Measurements from ENCODE around the gene NPAS2.

The NPAS2 gene

DNA sequence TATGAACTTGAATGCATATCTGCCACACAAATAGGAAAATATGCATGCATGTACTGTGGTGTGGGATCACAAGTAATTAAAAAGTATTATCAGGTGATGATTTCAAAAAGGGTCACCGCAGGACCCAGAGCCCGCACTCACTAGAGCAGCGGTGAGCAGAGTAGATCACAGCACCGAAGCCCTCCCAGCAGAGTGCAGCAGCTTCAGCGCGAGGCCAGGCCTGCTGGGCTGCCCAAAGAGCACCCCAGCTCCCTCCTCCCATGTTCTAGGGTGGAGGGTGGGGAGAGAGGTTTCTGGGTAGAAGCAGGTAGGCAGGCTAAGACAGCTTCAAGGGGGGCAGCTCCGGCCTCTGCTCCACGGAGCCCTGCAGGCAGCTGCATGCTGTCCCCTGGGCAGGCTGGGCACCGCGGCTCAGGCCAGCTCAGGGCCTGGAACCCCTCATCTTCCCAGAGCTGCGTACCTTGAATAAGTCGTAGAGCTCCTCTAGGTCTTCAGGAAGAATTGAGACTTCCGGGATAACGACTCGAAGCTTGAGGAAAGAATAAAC is 207.1 kb downstream of the NPAS2 start:
- DNase-seq: no peak

DNA sequence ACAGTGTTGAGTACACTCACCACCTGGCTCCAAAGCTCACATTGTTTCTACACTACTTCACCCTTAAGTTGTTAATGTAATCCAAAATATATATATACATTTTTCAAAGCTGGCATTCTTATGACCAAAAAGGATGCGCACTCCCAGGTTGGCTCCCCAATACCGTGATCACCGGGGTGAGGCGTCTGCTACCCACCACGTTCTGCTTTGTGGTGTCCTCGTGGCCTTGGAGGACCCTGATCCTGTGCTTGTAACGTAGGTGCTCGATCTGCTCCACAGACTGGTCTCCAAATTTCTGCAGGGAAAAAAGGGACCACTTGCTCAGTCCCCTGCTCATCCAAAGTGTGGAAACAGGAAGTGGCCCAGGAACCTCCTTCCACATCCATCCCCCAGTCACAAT is 207.9 kb downstream of the NPAS2 start:
- DNase-seq: no peak

DNA sequence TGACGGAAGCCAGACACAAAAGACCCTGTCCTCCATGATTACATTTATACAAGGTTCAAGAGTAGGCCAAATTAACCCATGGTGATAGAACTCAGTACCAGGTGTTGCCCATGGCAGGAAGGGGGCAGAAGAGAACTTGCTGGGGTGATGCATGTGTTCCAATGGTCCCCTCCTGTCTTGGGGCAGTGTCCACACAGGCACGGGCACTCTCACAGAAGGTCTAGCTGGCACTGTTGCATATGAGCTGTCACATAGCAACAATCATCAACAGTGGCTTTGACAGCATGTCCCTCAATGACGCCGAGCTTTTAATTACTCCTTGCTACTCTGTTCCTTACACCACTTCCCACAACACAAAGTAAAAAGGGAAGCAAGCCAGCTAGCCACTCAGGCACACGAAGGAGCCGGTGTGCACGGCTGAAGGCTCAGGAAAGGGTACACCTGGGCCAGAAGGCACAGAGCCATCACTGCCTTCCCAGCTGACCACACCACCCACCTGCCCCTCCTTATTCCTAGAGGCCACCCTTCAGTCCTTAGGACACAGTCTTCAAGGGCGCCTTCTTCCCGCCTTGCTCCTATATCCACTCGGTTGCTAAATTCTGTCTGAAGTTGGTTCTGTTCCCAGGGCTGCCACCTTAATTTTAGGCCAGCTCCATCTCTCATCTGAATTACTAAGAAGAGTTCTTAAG is 211.1 kb downstream of the NPAS2 start:
- DNase-seq: no peak

DNA sequence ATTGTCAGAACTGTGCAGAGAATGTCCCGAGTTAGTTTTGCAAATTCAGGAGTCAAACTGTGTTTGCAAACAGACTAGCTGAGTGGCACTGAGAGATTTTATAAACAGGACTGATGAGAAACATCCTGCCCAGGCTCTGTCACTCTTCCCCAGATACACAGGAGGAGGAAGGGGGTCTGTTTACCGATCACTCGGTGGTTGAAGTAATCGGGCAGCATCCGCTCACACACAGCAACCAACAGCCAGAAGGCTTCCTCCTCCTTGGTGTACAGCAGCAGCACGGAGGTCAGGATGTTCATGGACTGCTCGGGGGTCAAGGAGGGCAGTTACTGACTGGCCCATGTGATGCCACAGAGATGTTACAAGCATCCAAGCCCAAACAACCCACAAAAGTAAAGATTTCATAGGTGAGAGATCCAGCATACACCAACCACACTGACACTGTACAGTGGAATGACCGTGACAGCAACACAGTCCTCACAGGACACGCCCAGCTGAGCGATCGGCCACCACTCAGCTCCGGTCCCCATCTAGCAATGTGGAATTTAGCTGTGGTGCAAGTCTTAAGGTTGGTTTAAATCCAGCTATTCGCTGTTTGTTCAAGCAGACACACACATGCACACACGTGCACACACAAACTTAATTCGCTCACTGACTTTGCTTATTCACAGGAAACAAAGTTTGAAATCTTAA is 212.3 kb downstream of the NPAS2 start:
- DNase-seq: no peak

- peak; percentile 6 for DNase-seq
Measured at GRCh38 chr2:101036562-101036961, 216.6 kb downstream of the NPAS2 start.

DNA sequence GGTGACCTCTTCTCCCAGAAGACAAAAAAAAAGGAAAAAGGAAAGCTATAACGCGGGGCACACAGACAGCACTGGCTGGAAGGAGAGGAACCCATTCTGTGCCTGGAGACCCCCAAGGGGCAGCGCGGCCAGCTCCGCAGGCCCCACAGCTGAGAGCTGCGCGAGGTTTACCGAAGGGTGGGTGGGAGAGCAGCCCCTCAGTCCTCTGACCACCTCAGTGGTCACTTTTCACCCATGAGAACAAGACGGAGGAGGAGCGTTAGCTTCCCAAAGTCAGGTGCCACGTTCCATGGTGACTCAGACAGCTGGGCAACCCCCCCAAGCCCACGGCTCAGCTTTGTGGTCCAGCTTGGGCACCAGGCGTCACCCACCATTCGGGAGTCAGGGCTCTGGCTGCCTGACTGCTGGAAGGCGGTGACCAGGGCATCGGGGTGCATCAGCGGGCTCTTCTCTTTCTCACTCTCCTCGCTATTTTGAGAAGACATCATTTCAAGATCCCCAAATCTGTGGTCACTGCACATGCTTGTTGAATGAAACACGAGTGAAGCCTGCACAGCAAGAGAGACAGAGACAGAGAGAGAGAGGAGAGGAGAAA is 217.3 kb downstream of the NPAS2 start:
- DNase-seq: no peak

GRCh38 chr2:101038455-101039255 is 218.7 kb downstream of the NPAS2 start:
- DNase-seq: no peak

- no peak for DNase-seq
Measured at GRCh38 chr2:101040072-101040471, 220.1 kb downstream of the NPAS2 start.

GRCh38 chr2:101040761-101041160 is 220.8 kb downstream of the NPAS2 start:
- DNase-seq: no peak

GRCh38 chr2:101041413-101041812 is 221.5 kb downstream of the NPAS2 start:
- no peak for DNase-seq

GRCh38 chr2:101045330-101045729 is 225.4 kb downstream of the NPAS2 start:
- no peak for DNase-seq

Data from DMS79 treated with DMSO at 0.1 percent for 48 hours (cell line).